Astrocyte (in vitro differentiated cells and primary cell): ENCODE measurements around the gene TTLL9. TPM values are rescaled to one million over a fixed set of nuclear protein-coding genes. Genes with fewer than 3 reads are reported as not detected.

Experiments
- DNase-seq: peaks from one replicate; pipeline ENCODE4 v3.0.0-alpha.2; 2010; ENCODE audit warnings: low read depth
- FAIRE-seq: peaks from 2 replicates; lab custom pipeline; 2011; peaks lifted over from hg19 to GRCh38; lab: Jason Lieb, UNC
- H2AFZ ChIP-seq: 2 replicates; pipeline ENCODE4 v1.6.0; 2012; ENCODE audit warnings: low read depth, low read length, inconsistent platforms
- H3K27ac ChIP-seq: 2 replicates; pipeline ENCODE4 v1.5.1; 2011; ENCODE audit warnings: low read depth, low read length, inconsistent platforms
- H3K27me3 ChIP-seq: 2 replicates; pipeline ENCODE4 v1.6.0; 2011; ENCODE audit warnings: low read length, inconsistent platforms; ENCODE audit not compliant: insufficient read depth
- H3K36me3 ChIP-seq: 2 replicates; pipeline ENCODE4 v1.5.1; 2011; ENCODE audit warnings: low read length, inconsistent platforms; ENCODE audit not compliant: insufficient read depth
- H3K4me1 ChIP-seq: 2 replicates; pipeline ENCODE4 v1.5.1; 2011; ENCODE audit warnings: low read length, inconsistent platforms; ENCODE audit not compliant: insufficient read depth
- H3K4me2 ChIP-seq: 2 replicates; pipeline ENCODE4 v1.6.0; 2012; ENCODE audit warnings: low read length, inconsistent platforms
- H3K4me3 ChIP-seq: 2 replicates; pipeline ENCODE4 v1.5.1; 2011; ENCODE audit warnings: low read depth, mild to moderate bottlenecking, low read length, inconsistent platforms; ENCODE audit not compliant: insufficient read depth
- H3K79me2 ChIP-seq: 2 replicates; pipeline ENCODE4 v1.6.0; 2012; ENCODE audit warnings: mild to moderate bottlenecking, low read length, inconsistent platforms; ENCODE audit not compliant: insufficient read depth
- H3K9ac ChIP-seq: 2 replicates; pipeline ENCODE4 v1.6.0; 2012; ENCODE audit warnings: mild to moderate bottlenecking, low read length, inconsistent platforms
- H3K9me3 ChIP-seq: 2 replicates; pipeline ENCODE4 v1.5.1; 2012; ENCODE audit warnings: low read depth, mild to moderate bottlenecking, low read length, inconsistent platforms; ENCODE audit not compliant: insufficient read depth
- H4K20me1 ChIP-seq: 2 replicates; pipeline ENCODE4 v1.6.0; 2012; ENCODE audit warnings: low read length, inconsistent platforms; ENCODE audit not compliant: insufficient read depth
- H3K27ac Mint-ChIP-seq: one replicate; pipeline ENCODE4 v1.8.0; 2021; ENCODE audit warnings: mild to moderate bottlenecking, mixed read lengths; ENCODE audit not compliant: unreplicated experiment
- H3K27me3 Mint-ChIP-seq: one replicate; pipeline ENCODE4 v1.8.0; 2021; ENCODE audit warnings: low read depth, mixed read lengths; ENCODE audit not compliant: unreplicated experiment
- H3K36me3 Mint-ChIP-seq: one replicate; pipeline ENCODE4 v1.8.0; 2021; ENCODE audit warnings: low read depth, mixed read lengths; ENCODE audit not compliant: unreplicated experiment
- H3K4me1 Mint-ChIP-seq: one replicate; pipeline ENCODE4 v1.8.0; 2021; ENCODE audit warnings: low read depth, mixed read lengths; ENCODE audit not compliant: unreplicated experiment
- H3K4me3 Mint-ChIP-seq: one replicate; pipeline ENCODE4 v1.8.0; 2021; ENCODE audit warnings: mild to moderate bottlenecking, moderate library complexity, mixed read lengths; ENCODE audit not compliant: unreplicated experiment
- H3K9me3 Mint-ChIP-seq: one replicate; pipeline ENCODE4 v1.8.0; 2021; ENCODE audit warnings: mild to moderate bottlenecking, mixed read lengths; ENCODE audit not compliant: unreplicated experiment
- EZH2 ChIP-seq: IDR thresholded peaks from 2 replicates; pipeline ENCODE4 v1.6.1; 2012; ENCODE audit warnings: mild to moderate bottlenecking, low read length, inconsistent platforms; ENCODE audit not compliant: insufficient read depth
- total RNA-seq: library from RNA; stranded (reverse); gene quantifications from 2 replicates; pipeline ENCODE4 v1.2.1, GENCODE V29; 2021
- TF ChIP-seq, protein P1 (sequence below): IDR thresholded peaks from 2 replicates; pipeline ENCODE4 v1.5.1; 2011; ENCODE audit warnings: low read depth, mild to moderate bottlenecking, inconsistent platforms, low read length, moderate library complexity; ENCODE audit not compliant: insufficient read depth

The TTLL9 gene
- total RNA-seq, 1 donor from 2014 or later = 0.41 TPM

DNA sequence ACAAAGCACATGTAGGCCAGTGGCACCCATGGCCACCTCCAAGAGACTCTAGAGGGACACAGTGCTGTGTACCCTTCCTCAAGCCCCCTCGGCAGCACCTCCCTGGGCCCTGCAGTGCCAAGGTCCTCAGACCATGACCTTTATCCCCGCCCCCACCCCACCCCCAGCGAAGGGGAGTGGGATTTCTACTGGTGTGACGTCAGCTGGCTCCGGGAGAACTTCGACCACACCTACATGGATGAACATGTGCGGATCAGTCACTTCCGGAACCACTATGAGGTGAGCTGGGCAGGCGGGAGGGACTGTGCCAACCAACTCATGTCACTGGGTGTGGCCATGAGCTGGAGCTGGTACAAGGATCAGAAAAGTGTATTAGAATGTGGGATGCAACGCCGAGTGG, 38.0 kb downstream of the TTLL9 start:
- H3K4me3 ChIP-seq = no peak overlapping the region
- H2AFZ ChIP-seq = no peak overlapping the region
- no peaks in the 10 kb centered on the region for H4K20me1 ChIP-seq
- no peak for FAIRE-seq
- H3K9me3 ChIP-seq = no peaks in the 10 kb centered on the region
- no peaks in the 10 kb centered on the region for H3K4me1 ChIP-seq
- H3K79me2 ChIP-seq = no peaks in the 10 kb centered on the region
- Mint-ChIP-seq H3K4me1 (no peaks in the 10 kb centered on the region), H3K9me3 (no peaks in the 10 kb centered on the region), H3K27me3 (peaks cover 8% of the 10 kb centered on the region), H3K36me3 (no peaks in the 10 kb centered on the region), H3K4me3 (no peak overlapping the region), H3K27ac (no peak overlapping the region)
- H3K4me2 ChIP-seq = no peak overlapping the region
- no peak for TF ChIP-seq EZH2
- TF ChIP-seq, protein P1, sequence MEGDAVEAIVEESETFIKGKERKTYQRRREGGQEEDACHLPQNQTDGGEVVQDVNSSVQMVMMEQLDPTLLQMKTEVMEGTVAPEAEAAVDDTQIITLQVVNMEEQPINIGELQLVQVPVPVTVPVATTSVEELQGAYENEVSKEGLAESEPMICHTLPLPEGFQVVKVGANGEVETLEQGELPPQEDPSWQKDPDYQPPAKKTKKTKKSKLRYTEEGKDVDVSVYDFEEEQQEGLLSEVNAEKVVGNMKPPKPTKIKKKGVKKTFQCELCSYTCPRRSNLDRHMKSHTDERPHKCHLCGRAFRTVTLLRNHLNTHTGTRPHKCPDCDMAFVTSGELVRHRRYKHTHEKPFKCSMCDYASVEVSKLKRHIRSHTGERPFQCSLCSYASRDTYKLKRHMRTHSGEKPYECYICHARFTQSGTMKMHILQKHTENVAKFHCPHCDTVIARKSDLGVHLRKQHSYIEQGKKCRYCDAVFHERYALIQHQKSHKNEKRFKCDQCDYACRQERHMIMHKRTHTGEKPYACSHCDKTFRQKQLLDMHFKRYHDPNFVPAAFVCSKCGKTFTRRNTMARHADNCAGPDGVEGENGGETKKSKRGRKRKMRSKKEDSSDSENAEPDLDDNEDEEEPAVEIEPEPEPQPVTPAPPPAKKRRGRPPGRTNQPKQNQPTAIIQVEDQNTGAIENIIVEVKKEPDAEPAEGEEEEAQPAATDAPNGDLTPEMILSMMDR = no peak
- H3K27ac ChIP-seq = no peak overlapping the region
- DNase-seq = no peak
- H3K36me3 ChIP-seq = no peaks in the 10 kb centered on the region
- H3K9ac ChIP-seq = no peak overlapping the region
- no peaks in the 10 kb centered on the region for H3K27me3 ChIP-seq

GRCh38 chr20:31909253-31910070, 39.0 kb downstream of the TTLL9 start:
- peaks cover 8% of the 10 kb centered on the region for H3K27me3 Mint-ChIP-seq
- Histone ChIP-seq H3K36me3 (no peaks in the 10 kb centered on the region), H3K79me2 (no peaks in the 10 kb centered on the region), H3K9me3 (no peaks in the 10 kb centered on the region), H3K9ac (no peak overlapping the region), H3K4me2 (no peak overlapping the region), H3K27me3 (no peaks in the 10 kb centered on the region), H3K4me1 (no peaks in the 10 kb centered on the region), H2AFZ (no peak overlapping the region), H3K27ac (no peak overlapping the region), H3K4me3 (no peak overlapping the region), H4K20me1 (no peaks in the 10 kb centered on the region)
- H3K4me1 Mint-ChIP-seq = no peaks in the 10 kb centered on the region
- H3K4me3 Mint-ChIP-seq = no peak overlapping the region
- H3K9me3 Mint-ChIP-seq = no peaks in the 10 kb centered on the region
- TF ChIP-seq EZH2 = no peak
- TF ChIP-seq, protein P1 = no peak
- no peak overlapping the region for H3K27ac Mint-ChIP-seq
- DNase-seq (no peak), FAIRE-seq (no peak)
- no peaks in the 10 kb centered on the region for H3K36me3 Mint-ChIP-seq
